HG03280 (cell line): ENCODE results near the gene TSPOAP1.
"Not testable (repeated sequence)": the region's sequence is repeated elsewhere in the genome, so short reads cannot be mapped to it uniquely, and the experiment has no call there.

Source experiments
- ATAC-seq: cut with Tn5 transposase; IDR thresholded peaks from one replicate; pipeline ENCODE4 v1.9.1; 2021; ENCODE audit warnings: mild to moderate bottlenecking, moderate library complexity; ENCODE audit not compliant: unreplicated experiment

The TSPOAP1 gene

GRCh38 chr17:58341136-58341860, 12.7 kb upstream of the TSPOAP1 start:
- ATAC-seq, result not testable (repeated sequence)

- no peak for ATAC-seq
These were observed 11.8 kb upstream of the TSPOAP1 start for GRCh38 chr17:58340405-58340876.

- ATAC-seq, result no peak
These were observed 11.3 kb upstream of the TSPOAP1 start for GRCh38 chr17:58339755-58340404.

- peak; percentile 31 for ATAC-seq
These were observed 10.5 kb upstream of the TSPOAP1 start for GRCh38 chr17:58338841-58339754.

- ATAC-seq, result peak; percentile 1
These were observed 9.9 kb upstream of the TSPOAP1 start for GRCh38 chr17:58338454-58338840.

GRCh38 chr17:58337600-58338453, 9.2 kb upstream of the TSPOAP1 start:
- ATAC-seq, result peak; percentile 61

GRCh38 chr17:58337210-58337599, 8.6 kb upstream of the TSPOAP1 start:
- no peak for ATAC-seq

GRCh38 chr17:58336456-58337209, 8.0 kb upstream of the TSPOAP1 start:
- no peak for ATAC-seq

- no peak for ATAC-seq
These were observed 7.3 kb upstream of the TSPOAP1 start for GRCh38 chr17:58335779-58336455.

- no peak for ATAC-seq
These were observed 6.6 kb upstream of the TSPOAP1 start for GRCh38 chr17:58335061-58335731.

GRCh38 chr17:58334661-58335060, 6.1 kb upstream of the TSPOAP1 start:
- ATAC-seq, result no peak

- ATAC-seq, result no peak
These were observed 5.7 kb upstream of the TSPOAP1 start for GRCh38 chr17:58334256-58334655.

- ATAC-seq, result no peak
These were observed 5.2 kb upstream of the TSPOAP1 start for GRCh38 chr17:58333736-58334207.

- no peak for ATAC-seq
These were observed 4.5 kb upstream of the TSPOAP1 start for GRCh38 chr17:58332778-58333735.

GRCh38 chr17:58331815-58332777, 3.5 kb upstream of the TSPOAP1 start:
- no peak for ATAC-seq
